Measurements from ENCODE around the gene CIDEB.
A peak's percentile ranks its signal among the peaks of the same experiment; 100 is the strongest.

Gene CIDEB

GRCh38 chr14:24284501-24285035 is 23.2 kb downstream of the CIDEB start:
- DNase-seq (ENCODE audit: low read depth), result no peak
- TF ChIP-seq CTCF (IDR thresholded peaks at IDR 0.05; ENCODE audit: control insufficient read depth, insufficient read depth, low read depth, low read length, missing control alignments), result no peak
- no peak overlapping the region for H3K4me3 ChIP-seq (ENCODE audit: control insufficient read depth, low read depth, low read length)

- DNase-seq (ENCODE audit: low read depth), result no peak
- no peak for TF ChIP-seq CTCF (IDR thresholded peaks at IDR 0.05; ENCODE audit: control insufficient read depth, insufficient read depth, low read depth, low read length, missing control alignments)
- H3K4me3 ChIP-seq (ENCODE audit: control insufficient read depth, low read depth, low read length), result no peak overlapping the region
These were observed 23.8 kb downstream of the CIDEB start for GRCh38 chr14:24283796-24284460.

- no peak for DNase-seq (ENCODE audit: low read depth)
- TF ChIP-seq CTCF (IDR thresholded peaks at IDR 0.05; ENCODE audit: control insufficient read depth, insufficient read depth, low read depth, low read length, missing control alignments), result no peak
- H3K4me3 ChIP-seq (ENCODE audit: control insufficient read depth, low read depth, low read length), result no peak overlapping the region
These were observed 25.0 kb downstream of the CIDEB start for GRCh38 chr14:24282736-24283135.

DNA sequence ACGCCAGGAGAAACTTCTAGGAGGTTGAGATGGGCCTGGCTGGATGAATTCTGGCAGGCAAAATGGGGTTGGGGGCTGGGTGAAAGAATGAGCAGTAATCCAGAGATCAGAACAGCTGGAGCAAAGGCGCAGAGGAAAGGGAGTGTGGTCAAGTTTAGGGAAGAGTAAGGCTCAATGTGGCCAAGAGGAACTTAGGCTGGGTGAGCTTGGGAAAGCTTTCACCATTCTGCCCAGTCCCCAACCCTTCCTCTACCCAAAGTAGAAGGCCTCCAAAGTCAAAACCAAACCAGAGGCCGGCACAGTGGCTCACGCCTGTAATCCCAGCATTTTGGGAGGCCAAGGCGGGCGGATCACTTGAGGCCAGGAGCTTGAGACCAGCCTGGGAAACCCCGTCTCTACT is 26.1 kb downstream of the CIDEB start:
- H3K4me3 ChIP-seq (ENCODE audit: control insufficient read depth, low read depth, low read length), result no peak overlapping the region
- TF ChIP-seq CTCF (IDR thresholded peaks at IDR 0.05; ENCODE audit: control insufficient read depth, insufficient read depth, low read depth, low read length, missing control alignments), result no peak
- no peak for DNase-seq (ENCODE audit: low read depth)

DNA sequence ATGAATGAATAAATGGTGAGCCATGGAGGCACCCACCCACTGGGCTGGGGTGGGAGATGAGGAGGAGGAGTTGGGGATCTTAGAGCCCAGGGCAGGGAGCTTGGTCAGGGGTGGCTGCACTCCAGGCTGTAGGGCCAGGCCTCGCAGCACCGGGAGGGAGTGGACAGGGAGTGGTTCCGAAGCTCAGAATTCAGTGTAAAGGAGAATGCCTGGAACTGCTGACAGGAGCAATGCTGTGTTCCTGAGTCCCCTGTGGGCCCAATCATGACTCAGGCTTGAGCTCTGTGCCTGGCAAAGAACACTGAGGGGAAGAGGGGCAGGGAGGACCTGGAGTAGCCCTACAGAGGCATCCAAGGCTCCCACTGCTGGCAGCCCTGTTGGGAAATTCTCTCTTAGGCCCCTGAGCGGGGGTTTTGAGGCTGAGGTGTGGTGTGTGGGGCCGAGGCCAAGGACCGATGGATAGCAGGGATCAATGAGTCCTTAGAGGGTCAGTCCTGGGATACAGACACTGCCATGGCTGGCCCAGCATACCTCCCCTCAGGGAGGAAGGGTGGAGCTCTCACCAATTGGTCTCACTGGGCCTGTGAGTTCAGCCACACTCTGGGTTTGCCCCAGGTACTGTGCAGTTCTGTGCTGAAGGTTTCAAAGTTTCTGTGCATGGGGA is 26.8 kb downstream of the CIDEB start:
- TF ChIP-seq CTCF (IDR thresholded peaks at IDR 0.05; ENCODE audit: control insufficient read depth, insufficient read depth, low read depth, low read length, missing control alignments), result no peak
- H3K4me3 ChIP-seq (ENCODE audit: control insufficient read depth, low read depth, low read length), result no peak overlapping the region
- no peak for DNase-seq (ENCODE audit: low read depth)

- DNase-seq (ENCODE audit: low read depth), result no peak
- H3K4me3 ChIP-seq (ENCODE audit: control insufficient read depth, low read depth, low read length), result no peak overlapping the region
- TF ChIP-seq CTCF (IDR thresholded peaks at IDR 0.05; ENCODE audit: control insufficient read depth, insufficient read depth, low read depth, low read length, missing control alignments), result peak; percentile 17
These were observed 28.2 kb downstream of the CIDEB start for GRCh38 chr14:24279301-24280186.
